HG03066 (cell line): ENCODE results near the gene RABGAP1L.
"Not testable (repeated sequence)": the region's sequence is repeated elsewhere in the genome, so short reads cannot be mapped to it uniquely, and the experiment has no call there.

ENCODE experiments used
- ATAC-seq: cut with Tn5 transposase; IDR thresholded peaks from one replicate; pipeline ENCODE4 v1.9.1; 2021; ENCODE audit warnings: low read depth; ENCODE audit not compliant: unreplicated experiment

The RABGAP1L gene

GRCh38 chr1:174829990-174830389 is 670.7 kb downstream of the RABGAP1L start:
- no peak for ATAC-seq

DNA sequence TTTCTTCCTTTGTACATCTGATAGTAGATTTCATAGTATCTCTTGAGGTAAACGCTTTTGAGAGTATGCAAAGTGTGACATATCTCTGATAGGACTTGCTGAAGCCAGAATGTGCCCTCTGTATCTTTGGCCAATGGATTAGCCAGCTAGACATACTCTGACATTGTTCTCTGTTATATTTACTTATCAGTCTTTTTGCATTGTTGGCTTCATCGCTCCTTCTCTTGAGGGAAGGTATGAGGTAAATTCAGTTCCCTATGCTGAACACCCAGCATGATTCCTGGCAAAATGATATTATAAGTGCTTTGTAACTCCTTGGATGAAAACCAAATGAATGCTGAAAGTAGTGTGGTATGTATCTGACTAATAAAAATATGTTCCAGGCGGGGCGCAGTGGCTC is 677.2 kb downstream of the RABGAP1L start:
- no peak for ATAC-seq

DNA sequence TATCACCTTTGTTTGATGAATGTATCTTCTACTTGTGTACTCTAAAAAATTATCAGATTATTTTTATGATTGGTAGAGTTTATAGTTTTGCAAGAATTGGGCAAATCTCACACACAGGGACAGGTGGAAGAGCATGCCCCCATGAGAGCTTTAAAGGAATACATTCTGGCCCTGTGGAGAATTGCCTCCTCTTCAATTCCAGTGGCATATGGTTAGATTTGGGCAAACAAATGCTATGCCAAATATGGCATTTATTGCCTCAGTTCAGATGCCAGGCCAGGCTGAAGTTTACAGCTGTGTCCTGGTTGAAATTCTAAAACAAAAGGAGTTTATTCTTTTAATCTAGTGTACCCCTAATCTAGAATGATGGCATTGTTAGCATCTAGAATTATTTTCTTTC is 678.1 kb downstream of the RABGAP1L start:
- no peak for ATAC-seq

- no peak for ATAC-seq
These were observed 679.9 kb downstream of the RABGAP1L start for GRCh38 chr1:174839211-174839610.

GRCh38 chr1:174841747-174842146 is 682.4 kb downstream of the RABGAP1L start:
- no peak for ATAC-seq

DNA sequence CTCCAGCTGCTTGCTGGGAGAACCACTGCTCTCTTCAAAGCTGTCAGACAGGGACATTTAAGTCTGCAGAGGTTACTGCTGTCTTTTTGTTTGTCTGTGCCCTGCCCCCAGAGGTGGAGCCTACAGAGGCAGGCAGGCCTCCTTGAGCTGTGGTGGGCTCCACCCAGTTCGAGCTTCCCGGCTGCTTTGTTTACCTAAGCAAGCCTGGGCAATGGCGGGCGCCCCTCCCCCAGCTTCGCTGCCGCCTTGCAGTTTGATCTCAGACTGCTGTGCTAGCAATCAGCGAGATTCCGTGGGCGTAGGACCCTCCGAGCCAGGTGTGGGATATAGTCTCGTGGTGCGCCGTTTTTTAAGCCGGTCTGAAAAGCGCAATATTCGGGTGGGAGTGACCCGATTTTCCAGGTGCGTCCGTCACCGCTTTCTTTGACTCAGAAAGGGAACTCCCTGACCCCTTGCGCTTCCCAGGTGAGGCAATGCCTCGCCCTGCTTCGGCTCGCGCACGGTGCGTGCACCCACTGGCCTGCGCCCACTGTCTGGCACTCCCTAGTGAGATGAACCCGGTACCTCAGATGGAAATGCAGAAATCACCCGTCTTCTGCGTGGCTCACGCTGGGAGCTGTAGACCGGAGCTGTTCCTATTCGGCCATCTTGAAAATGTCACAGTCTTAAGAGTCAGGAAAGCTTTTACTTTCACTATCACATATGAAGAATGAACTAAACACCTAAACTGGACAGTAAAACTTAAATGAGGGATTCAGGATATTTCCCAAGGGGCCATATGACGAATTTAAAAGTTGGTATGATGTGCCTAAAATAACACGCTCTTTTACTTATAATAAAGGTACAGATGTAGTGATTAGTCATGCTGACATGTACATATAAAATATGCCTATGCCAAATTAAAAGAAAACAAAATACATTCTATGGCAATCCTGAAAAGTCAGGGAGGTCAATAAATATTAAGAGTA is 689.6 kb downstream of the RABGAP1L start:
- not testable (repeated sequence) for ATAC-seq

GRCh38 chr1:174850726-174851125 is 691.4 kb downstream of the RABGAP1L start:
- no peak for ATAC-seq

GRCh38 chr1:174858301-174858700 is 699.0 kb downstream of the RABGAP1L start:
- ATAC-seq: no peak

DNA sequence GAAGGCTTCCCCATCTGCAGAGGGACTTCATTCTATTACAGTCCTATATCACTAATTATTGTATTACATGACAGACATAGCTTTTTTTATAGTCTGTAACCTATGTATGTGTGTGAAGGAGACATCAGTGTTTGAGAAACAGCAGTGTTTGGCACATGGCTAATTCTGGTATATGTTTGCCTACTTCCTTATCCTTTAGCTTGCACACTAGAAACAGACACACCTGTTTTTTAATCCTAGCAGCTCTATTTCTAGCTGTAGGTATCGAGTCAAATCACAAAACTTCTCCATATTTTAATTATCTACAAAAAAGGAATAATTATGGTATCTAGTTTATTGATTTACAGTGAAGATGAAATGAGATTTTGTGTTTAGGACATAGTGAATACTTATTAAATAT is 711.0 kb downstream of the RABGAP1L start:
- no peak for ATAC-seq

- no peak for ATAC-seq
These were observed 712.6 kb downstream of the RABGAP1L start for GRCh38 chr1:174871886-174872285.

- ATAC-seq: no peak
These were observed 713.3 kb downstream of the RABGAP1L start for GRCh38 chr1:174872615-174873058.

DNA sequence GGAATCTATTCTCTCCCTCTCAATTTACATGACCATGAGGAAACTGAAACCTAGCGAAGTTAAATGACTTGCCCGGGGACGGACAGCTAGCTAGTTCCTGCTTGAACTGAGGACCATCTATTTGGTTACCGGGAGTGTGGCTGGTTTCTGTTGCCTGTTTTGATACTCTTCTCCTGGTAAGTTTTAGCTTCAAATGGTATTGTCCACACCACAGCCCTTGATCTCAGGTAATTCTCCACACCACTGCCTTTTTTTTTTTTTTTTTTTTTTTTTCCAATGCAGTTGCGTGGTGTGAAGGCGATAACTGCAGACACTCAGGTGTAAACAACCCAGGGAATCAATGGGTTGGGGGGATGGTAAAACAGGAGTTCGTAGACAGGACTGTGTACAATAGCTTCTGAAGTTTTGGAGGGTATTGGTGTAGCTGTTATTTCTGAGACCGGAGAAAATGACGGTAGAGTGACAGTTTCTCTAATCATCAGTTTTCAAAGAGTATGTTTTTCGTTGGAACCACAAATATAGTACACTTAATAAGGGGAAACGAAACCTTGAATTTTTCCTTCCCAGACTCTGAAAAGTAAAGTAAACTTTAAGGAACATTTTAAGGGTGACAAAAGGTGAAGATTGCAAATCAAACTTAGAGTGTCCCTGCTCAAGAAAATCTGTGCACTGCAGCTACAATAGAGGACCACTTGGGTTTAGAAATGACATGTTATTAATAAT is 715.2 kb downstream of the RABGAP1L start:
- peak; percentile 65 for ATAC-seq

- no peak for ATAC-seq
These were observed 716.0 kb downstream of the RABGAP1L start for GRCh38 chr1:174875306-174875705.

DNA sequence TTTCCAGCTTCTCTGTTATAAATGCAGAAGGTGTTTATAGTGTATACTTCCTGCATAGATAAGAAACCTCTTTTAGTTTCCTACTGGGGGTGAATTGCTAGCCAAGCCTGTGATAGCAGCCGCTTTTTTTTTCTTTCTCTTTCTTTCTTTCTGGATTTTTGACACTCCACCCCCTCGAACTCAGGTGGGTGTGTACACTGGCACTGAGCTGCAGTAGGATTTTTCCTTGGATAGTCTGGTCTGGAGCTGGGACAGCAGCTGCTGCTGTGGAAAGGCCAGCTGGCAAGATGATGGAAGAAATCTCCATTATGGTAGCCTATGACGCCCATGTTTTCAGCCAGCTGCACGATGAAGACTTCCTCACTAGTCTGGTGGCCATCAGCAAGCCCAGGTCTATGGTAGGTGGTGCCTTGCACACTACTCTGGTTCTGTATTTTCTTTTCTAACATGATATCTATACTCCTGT is 717.9 kb downstream of the RABGAP1L start:
- ATAC-seq: no peak

- ATAC-seq: no peak
These were observed 720.9 kb downstream of the RABGAP1L start for GRCh38 chr1:174880171-174880570.

GRCh38 chr1:174883409-174883808 is 724.1 kb downstream of the RABGAP1L start:
- ATAC-seq: no peak

GRCh38 chr1:174884038-174884437 is 724.7 kb downstream of the RABGAP1L start:
- no peak for ATAC-seq

DNA sequence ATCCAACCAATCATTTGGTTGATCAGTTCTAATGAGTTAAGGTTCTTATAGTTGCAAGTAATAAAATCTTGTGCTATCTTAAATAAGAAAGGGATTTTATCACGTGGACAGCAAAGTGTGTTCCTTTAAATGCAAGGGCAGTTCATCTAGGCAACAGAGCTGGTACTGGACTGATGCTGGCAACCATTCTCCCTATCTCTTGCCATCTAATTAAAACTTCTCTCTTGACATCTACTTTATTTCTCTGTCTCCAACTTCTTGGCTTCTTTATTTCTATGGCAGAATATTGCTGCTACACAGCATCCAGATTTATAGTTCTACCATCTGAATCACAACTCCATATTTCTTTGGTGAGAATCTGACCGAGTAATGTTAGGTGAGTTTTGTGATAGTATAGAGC is 725.2 kb downstream of the RABGAP1L start:
- ATAC-seq: no peak

- no peak for ATAC-seq
These were observed 730.7 kb downstream of the RABGAP1L start for GRCh38 chr1:174890024-174890423.

GRCh38 chr1:174892016-174892415 is 732.7 kb downstream of the RABGAP1L start:
- ATAC-seq: no peak

- no peak for ATAC-seq
These were observed 734.9 kb downstream of the RABGAP1L start for GRCh38 chr1:174894117-174894762.
